Upper lobe of right lung (tissue), 1 donor: ENCODE data around the gene RERE. TPM values are rescaled to one million over a fixed set of nuclear protein-coding genes. Genes with fewer than 3 reads are reported as not detected.

Source experiments
- ATAC-seq: fragments of 200-7000 bp; cut with Tn5 transposase; one replicate; pipeline ENCODE4 v1.9.1; 2020; ENCODE audit warnings: mild to moderate bottlenecking, moderate library complexity
- DNase-seq: peaks from one replicate; pipeline ENCODE4 v3.0.0-alpha.2; 2020
- H3K27ac ChIP-seq: fragments of 200-600 bp; one replicate; pipeline ENCODE4 v1.8.0; 2022
- H3K27me3 ChIP-seq: fragments of 200-600 bp; one replicate; pipeline ENCODE4 v1.8.0; 2022; ENCODE audit warnings: mild to moderate bottlenecking
- H3K36me3 ChIP-seq: fragments of 200-600 bp; one replicate; pipeline ENCODE4 v1.8.0; 2022
- H3K4me1 ChIP-seq: fragments of 200-600 bp; one replicate; pipeline ENCODE4 v1.8.0; 2022
- H3K4me3 ChIP-seq: fragments of 200-600 bp; one replicate; pipeline ENCODE4 v1.8.0; 2022; ENCODE audit warnings: mild to moderate bottlenecking
- H3K9me3 ChIP-seq: fragments of 200-600 bp; one replicate; pipeline ENCODE4 v1.8.0; 2022
- intact Hi-C: fragments of 100-400 bp; cut with DNase I; formaldehyde crosslinking; loops from one replicate; pipeline ENCODE4 v1.11.0; 2022
- total RNA-seq: library from RNA; stranded (reverse); fragmentation: NEBNext Ultra II Directional; extraction: Animal tissue kit (Norgen Biotek cat#: 25700); gene quantifications from one replicate; pipeline ENCODE4 v1.2.1, GENCODE V29; 2021
- TF ChIP-seq, protein P1 (sequence below): fragments of 200-600 bp; IDR thresholded peaks from one replicate; pipeline ENCODE4 v1.8.0; 2022; ENCODE audit warnings: antibody characterized with exemption
- donor health status: DM: no; HTN: yes; CAD: no; lungs with severe emphysema.

RERE gene
- total RNA-seq, 1 donor from 2014 or later: 99.6 TPM

DNA sequence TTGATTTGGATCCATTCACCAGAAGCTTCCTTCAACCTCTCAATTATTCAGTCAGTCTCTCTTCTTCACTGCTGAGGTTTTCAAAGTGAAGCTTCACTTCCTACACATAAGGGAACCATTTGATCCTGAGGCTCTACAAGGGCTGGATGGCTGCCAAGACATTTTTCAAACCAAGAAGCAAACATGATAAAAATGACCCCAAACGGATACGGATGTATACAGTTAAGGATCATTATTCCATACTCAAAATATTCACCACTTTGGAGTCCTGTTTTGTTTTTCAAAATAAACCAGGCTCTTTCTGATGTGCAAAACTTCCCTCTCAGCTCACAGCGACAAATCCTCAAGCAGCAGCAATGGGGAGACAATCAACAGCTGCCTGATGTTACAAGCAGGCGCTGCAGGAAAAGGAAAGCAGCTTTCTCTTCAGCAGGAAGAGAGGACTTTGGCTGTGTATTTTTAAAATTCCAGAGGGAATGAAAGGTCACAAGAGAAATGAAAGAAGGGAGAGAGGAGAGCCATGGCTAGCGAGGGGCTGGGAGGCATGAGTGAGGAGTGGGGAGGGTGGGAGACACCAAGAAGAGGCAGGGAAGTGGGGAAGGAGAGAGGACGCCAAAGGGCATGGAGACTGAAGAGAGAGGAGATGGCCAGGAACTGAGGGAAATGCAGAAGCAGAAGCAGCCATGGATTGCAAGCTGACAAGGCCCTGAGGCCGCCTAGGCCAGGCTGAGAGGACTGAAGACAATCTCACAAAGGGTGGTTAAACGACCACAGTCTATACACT, 354.1 kb downstream of the RERE start:
- Histone ChIP-seq H3K27ac (peak overlapping the region; percentile 81), H3K4me3 (no peak overlapping the region), H3K9me3 (no peaks in the 10 kb centered on the region), H3K4me1 (peaks cover 73% of the 10 kb centered on the region), H3K27me3 (no peaks in the 10 kb centered on the region), H3K36me3 (no peaks in the 10 kb centered on the region)
- ATAC-seq: peak; percentile 36
- TF ChIP-seq, protein P1, sequence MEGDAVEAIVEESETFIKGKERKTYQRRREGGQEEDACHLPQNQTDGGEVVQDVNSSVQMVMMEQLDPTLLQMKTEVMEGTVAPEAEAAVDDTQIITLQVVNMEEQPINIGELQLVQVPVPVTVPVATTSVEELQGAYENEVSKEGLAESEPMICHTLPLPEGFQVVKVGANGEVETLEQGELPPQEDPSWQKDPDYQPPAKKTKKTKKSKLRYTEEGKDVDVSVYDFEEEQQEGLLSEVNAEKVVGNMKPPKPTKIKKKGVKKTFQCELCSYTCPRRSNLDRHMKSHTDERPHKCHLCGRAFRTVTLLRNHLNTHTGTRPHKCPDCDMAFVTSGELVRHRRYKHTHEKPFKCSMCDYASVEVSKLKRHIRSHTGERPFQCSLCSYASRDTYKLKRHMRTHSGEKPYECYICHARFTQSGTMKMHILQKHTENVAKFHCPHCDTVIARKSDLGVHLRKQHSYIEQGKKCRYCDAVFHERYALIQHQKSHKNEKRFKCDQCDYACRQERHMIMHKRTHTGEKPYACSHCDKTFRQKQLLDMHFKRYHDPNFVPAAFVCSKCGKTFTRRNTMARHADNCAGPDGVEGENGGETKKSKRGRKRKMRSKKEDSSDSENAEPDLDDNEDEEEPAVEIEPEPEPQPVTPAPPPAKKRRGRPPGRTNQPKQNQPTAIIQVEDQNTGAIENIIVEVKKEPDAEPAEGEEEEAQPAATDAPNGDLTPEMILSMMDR: no peak
- intact Hi-C loops: no loop called here
- no peak for DNase-seq

DNA sequence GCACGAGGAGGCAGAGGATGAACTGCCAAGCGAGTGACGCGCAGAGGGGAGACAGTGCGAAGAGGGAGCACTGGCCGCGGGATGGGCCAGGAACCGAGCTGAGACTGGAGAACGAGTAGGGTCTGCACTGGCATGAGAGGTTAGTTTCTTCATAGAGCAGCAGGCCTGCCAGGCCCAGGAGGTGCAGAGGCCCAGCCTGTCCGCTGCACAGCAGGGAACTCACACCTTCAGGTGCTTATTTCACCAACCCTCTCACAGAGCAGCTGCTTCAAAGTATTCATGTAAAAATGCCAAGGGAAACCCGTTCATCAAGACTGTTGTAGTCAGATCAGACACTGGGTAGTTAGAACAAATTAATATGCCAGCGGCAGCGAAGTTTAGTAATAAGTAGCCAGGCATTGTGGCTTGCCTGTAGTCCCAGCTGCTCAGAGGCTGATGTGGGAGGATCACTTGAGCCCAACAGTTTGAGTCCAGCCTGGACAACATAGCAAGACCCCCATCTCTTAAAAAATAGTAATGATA, 355.0 kb downstream of the RERE start:
- Histone ChIP-seq H3K4me3 (no peak overlapping the region), H3K27ac (peak overlapping the region; percentile 81), H3K4me1 (peaks cover 82% of the 10 kb centered on the region), H3K9me3 (no peaks in the 10 kb centered on the region), H3K36me3 (no peaks in the 10 kb centered on the region), H3K27me3 (no peaks in the 10 kb centered on the region)
- TF ChIP-seq, protein P1: no peak
- intact Hi-C loops: no loop called here
- ATAC-seq (peak; percentile 40), DNase-seq (peak; percentile 65)

DNA sequence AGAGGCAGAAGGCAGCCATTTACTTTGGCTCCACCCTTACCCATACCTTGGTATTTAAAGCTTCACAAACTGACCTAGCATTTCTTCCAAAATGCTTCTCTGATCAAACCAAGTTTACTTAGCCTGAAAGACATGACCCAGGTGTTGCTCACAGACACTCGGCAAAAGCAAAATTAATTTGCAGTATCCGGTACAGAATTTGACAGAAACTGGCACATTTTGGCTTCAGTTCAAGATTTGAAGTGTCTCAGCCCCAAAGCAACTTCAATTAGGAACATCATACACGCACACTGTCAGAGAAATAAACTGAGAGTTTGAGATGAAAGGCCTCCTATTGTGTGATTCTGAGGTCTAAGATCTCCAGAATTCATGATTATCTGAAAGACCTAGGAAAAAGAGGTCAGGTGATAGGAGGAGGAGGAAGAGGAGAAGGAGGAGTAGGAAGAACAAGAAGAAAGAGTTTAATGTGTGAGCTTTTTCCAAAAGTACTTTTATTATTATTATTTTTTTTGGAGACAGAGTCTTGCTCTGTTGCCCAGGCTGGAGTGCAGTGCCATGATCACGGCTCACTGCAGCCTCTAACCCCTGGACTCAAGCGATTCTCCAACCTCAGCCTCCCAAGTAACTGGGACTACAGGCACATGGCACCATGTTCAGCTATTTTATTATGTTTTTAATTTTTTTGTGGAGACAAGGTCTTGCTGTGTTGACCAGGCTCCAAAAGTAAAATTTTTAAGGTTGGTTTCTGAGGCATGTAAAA, 355.9 kb downstream of the RERE start:
- no peak for ATAC-seq
- peaks cover 82% of the 10 kb centered on the region for H3K4me1 ChIP-seq

DNA sequence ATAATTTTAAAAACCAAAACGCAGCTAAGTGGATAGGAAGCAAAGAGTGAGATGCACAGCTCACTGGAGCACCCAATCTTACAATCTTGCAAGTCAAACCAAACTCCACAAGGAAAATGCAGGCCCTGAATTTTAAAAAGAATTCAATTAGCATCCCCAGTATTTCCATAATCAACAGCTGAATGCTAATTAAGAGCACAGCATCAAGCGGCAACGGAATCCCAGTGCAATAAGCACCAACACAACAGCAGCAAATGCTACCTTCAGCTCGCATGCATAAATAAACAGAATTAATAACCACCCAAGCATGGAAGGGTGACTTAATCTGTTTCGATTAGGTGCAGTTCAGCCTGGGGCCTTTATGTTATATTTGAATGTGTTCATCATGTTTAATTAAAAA, 356.7 kb downstream of the RERE start:
- peaks cover 83% of the 10 kb centered on the region for H3K4me1 ChIP-seq
- TF ChIP-seq, protein P1: no peak
- DNase-seq (no peak), ATAC-seq (no peak)
- H3K36me3 ChIP-seq: no peaks in the 10 kb centered on the region
- H3K4me3 ChIP-seq: no peak overlapping the region
- H3K27ac ChIP-seq: peak overlapping the region; percentile 81
- no peaks in the 10 kb centered on the region for H3K9me3 ChIP-seq
- H3K27me3 ChIP-seq: no peaks in the 10 kb centered on the region
- intact Hi-C loops: no loop called here

More for the DNA sequence above, 355.9 kb downstream of the RERE start:
- intact Hi-C loops: no loop called here
- H3K27me3 ChIP-seq: no peaks in the 10 kb centered on the region
- no peaks in the 10 kb centered on the region for H3K36me3 ChIP-seq
- no peak for DNase-seq
- TF ChIP-seq, protein P1: no peak
- no peaks in the 10 kb centered on the region for H3K9me3 ChIP-seq
- no peak overlapping the region for H3K4me3 ChIP-seq
- peak overlapping the region; percentile 81 for H3K27ac ChIP-seq

DNA sequence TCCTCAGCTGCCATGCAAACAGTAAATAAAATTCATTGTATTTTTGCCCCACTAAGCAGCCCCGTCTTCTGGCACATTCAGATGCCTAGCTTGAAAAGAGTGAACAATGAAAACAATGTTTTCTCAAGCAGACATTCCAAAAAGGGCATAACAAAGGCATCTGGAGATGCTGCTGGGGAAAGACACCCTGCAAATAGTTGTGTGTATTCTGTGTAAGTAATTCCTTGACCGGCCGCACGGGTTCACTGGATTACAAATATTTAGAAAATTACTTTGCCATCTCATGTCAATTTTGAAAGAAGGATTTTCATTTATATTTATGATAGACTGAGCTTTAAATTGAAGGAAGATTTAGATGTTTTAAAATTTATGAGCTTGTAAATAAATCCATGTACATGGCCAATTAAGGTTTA, 357.3 kb downstream of the RERE start:
- Histone ChIP-seq H3K4me1 (peaks cover 83% of the 10 kb centered on the region), H3K4me3 (no peak overlapping the region), H3K27ac (no peak overlapping the region), H3K36me3 (no peaks in the 10 kb centered on the region), H3K9me3 (no peaks in the 10 kb centered on the region), H3K27me3 (no peaks in the 10 kb centered on the region)
- intact Hi-C loops: no loop called here
- DNase-seq (no peak), ATAC-seq (no peak)
- TF ChIP-seq, protein P1: no peak
